GM10847 (cell line): ENCODE results near the gene ATXN7L1.

ENCODE experiments used
- POLR2A ChIP-seq: IDR thresholded peaks from 2 replicates; pipeline ENCODE4 v1.6.1; 2011; ENCODE audit not compliant: insufficient read length; ENCODE audit errors: extremely low read depth

Gene ATXN7L1

DNA sequence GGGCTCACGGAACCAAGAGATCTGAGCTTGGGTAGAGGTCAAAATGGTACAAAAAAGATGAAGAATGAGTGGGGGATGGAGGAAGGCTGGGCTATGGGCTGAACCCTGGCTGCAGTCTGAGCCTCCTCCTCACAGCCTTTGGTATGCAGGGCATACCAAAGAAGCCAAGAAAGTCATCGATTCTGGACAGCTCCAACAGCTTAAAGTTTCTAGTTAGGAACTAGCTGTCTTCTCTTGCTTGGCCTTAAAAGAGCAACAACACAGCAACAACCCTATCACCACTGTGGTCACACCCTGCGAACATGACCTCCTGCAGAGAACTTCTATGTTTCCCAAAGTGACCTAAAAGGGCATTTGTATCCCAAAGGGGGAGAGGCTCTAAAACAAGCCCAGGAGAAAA is 169.0 kb downstream of the ATXN7L1 start:
- no peak for TF ChIP-seq POLR2A

DNA sequence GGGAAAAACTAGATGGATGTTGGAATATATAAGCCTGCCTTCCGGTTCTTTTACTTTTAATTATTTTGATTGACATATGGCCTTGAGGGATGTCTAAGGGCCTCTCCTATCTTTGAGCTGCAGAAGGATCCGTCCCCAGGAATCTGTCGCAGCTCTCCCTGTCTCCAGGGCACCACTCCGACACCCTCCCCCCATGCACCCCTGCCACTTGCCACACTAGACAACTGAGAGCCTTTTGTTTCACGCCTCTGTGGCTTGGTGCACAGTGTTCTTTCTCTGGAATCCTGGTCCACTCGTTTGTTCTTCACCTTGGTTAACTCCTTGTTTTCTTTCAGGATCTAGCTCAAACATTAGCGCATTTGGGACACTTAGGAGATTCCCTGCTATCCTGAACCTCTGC is 171.0 kb downstream of the ATXN7L1 start:
- TF ChIP-seq POLR2A, result no peak

DNA sequence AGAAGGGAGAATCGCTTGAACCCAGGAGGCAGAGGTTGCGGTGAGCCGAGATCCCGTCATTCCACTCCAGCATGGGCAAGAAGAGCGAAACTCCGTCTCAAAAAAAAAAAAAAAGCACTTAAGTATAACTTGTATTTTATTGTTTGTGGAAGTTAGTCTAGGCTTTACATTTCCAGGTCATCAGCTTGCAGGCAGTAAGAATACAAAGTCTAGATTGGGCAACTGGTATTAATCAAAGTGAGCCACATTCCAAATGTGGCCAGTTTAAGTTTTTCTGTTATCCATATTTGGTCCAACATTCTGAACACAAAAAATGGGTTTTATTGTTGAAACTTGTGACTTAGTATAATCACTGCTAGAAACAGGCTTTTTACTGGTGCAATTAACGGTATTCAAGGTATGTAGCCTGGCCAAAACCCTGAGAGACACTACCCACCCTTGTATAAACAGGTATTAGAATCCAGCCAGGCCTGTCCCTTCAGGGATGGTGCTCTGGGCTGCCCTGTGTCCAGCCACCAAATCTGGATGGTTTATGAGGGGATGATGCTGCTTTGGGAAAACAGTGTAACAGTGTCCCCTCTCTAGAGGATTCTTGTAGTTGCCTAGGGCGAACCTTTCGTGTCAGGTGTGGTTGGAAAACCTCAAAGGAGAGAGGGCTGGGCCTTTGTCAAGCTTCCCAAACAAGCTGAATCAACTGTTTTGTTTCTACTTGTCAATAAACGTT is 173.0 kb downstream of the ATXN7L1 start:
- no peak for TF ChIP-seq POLR2A

DNA sequence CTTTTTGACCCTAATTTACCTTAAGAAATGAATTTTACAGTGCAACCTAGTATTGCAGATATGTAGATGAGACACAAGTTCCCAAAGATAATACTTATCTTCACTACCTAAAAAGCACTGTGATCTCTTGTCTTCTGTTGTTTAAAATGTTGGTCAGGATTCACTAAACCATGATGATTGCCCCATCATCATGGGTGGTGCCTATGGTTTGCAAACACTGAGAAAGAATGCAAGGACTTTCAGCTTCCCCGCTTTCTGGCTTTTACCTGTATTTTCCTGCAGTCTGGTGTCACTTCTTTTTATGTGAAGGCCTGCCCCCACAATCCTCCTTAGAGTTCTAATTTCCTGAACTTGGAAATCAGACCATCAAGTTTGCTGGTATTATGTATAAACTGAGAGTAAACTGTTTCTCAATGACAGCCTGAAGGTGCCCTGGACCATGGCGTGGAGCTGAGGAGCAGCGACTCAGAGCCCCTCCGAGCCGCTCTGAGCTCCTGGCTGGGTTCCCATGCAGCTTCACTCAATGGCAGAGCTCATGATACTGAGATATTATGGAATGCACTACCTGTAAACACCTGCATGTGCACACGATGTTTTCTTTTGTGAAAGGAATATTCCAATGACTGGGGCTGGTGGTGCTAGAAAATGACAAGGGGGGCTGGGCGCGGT is 176.7 kb downstream of the ATXN7L1 start:
- TF ChIP-seq POLR2A, result no peak

DNA sequence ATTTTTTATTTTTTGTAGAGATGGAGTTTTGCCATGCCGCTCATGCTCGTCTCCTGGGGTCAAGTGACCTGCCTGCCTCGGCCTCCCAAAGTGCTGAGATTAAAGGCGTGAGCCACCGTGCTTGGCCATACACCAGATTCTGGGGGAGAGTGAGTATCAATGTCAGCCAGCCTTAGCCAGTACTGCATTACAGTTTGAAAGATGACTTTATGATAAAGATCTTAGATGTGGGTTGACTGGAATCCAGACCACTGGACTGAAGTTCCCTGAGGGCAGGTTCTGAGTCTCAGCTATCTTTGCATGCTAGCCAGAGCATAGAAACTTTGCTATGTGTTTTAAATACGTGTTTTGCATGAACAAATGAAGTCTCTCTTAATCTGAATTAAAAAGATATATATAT is 177.9 kb downstream of the ATXN7L1 start:
- no peak for TF ChIP-seq POLR2A

DNA sequence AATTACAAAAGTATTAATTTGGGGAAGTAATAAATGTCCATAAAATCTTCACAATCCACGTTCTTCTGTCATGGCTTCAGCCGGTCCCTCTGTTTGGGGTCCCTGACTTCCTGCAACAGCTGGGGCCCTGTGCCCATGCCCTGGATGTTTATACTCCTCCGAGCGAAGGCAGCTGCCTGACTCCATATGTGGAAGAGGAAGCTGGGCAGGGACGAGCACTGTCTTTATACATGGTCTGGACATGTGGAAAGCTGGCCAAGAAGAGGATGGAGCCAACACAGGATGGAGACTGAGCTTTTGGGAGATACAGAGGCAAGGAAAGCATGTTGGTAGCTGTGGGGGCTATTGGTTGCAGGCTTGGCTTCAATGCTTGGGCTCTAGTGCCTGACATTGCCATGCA is 178.6 kb downstream of the ATXN7L1 start:
- TF ChIP-seq POLR2A, result no peak

DNA sequence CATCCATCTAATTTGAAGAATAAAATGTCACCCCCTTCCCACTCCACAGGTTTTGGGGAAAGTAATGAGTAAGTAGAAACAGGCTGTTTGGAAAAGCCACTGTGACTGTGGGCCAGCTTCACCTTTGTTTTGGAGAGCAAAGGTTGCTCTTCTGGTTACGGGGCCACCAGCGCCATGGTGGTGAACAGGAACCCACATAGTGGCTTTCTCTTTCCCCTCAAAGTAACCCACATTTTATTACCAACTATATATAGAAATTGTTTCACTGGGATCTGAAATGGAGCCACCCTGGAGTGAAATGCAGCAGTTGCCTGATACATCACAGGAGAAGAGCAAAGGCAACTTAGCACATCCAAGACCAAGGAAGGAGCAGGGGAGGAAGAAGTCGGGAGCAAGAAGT is 182.8 kb downstream of the ATXN7L1 start:
- no peak for TF ChIP-seq POLR2A

DNA sequence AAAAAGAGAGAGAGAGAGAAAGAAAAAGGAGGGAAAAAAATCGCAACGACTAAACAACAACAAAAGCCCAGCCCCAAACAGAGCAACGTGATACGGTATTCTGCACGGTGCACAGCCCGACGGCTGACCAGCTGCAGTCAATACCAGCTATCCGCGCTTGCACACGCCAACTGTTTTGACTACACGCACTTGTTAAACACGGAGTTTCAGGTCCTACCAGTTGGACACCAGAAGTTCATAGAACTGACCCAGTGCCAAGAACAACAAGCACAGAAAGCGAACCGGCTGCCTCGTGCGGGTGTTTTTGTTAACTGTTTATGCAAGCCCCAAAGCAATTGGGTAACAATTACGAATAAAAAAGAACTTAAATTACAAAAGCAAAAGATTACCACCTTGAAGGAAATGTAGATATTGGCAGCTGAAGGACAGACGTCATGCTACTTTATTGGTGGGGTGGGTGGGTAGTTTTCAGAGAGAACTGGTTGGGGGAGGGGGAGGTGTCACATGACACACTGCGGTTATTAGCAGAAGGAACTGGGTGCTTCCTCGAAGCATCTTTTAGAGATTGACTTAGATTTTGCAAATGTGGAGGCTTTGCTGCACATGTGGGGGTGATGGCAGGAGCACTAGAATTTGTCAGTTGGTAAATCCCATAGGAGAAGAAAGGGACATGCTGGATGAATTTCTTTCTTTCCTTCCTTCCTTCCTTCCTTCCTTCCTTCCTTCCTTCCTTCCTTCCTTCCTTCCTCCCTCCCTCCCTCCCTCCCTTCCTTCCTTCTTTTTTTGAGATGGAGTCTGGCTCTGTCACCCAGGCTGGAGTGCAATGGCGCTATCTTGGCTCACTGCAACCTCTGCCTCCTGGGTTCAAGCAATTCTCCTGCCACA is 184.5 kb downstream of the ATXN7L1 start:
- TF ChIP-seq POLR2A, result no peak

DNA sequence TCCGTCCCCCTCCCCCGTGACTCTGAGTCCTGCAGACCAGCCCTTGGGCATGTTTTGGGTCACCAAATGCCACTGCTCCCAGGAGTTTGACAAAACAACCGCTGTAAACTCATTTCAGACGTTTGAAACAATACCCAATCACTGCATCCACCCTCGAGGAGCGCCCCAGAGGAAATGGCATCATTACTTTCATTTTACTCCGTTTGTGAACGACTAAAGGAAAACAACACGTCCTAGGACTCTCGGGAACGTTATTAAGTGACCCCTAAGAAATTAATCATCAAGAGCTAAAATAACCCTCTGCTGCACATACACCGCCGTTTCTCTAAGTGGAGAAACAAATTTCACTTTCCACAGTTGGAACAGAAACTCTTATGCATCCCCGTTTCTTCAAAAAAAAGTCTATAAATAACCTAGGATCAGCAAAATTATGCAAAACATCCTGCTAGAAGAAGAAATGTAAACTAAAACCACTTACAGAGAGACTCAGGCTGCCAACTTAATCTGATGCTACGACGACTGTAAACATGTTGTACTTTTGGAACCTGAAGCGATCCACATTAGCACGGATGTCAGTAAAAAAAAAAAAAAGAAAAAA is 185.2 kb downstream of the ATXN7L1 start:
- TF ChIP-seq POLR2A, result no peak

DNA sequence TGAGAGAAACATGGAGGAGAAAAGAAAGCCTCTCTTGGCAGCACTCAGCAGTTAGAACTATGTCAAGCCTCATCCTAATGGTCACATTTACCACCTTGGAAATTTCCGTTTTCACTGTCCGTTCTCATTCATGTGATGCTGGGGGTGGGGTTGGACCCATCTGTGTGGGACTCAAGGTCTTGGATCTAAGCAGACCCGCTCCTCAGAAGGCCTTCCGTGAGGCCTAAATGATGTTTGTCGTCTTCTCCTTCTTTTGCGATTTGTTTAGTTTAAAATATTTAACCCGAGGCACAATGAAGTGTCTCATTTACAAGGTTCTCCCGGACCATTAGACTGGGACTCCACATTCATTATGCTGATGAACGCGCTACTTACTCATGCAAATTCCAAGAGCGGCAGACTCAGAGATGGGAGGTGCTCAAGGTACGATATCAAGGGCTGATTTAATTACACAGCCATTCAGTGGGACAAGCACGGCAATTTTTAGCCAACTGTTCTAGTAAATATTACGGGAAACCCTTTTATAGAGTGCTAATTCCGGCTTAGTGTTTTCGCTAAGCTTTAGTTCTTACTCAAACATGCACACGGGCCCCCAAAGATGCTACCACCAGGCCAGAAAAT is 186.0 kb downstream of the ATXN7L1 start:
- no peak for TF ChIP-seq POLR2A

DNA sequence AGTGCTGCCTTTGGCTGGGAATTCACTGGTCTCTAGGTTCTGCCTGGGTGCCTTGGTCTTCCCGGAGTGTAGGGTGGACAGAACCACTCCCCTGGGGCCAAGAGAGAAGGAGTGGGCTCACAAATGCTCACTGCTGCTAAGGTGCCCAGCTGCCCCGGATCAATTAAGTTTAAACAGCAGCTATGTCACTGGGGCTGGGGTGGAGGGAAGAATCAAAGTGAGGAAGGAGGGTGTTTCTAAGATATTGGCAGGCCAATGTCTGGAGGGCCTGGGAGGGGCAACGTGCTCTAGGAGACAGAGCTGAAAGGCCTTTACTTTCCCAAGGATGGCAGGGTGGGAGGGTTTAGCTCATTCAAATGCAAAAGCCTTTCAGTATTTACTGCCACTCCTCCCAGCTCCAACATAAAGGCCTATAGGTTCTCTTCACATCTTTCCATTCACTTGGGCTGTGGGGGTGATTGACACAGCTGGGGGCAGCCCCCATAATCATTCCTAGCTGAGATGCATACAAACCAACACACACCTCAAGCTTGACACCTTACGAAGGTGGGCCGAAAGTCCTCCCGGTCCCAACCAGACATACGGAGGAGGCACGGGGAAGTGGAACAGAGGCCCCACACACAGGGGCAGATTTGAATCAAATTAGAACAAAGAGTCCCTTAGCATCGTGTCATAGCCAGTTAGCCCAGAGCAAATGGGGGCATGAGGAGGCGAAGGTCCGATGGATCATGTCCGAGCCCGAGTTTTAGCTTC is 187.2 kb downstream of the ATXN7L1 start:
- no peak for TF ChIP-seq POLR2A

DNA sequence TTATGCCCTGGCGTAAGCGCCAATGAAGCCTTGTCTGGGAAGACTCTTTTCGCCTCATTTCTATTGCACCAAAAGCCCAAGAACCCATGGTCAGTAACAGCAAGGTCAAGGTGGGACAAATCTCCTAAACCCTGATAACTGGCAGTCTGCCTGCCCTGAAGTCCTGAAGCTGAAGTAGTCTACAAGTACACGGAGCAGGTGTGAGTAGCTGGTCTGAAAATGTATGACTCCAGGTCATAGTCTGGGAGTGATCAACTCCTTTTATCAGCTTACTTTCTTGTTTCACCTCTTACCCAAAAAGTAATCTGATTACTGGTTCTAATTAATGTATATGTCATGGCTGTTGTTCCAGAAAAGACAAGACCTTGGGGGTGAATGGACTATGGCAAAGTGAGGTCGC is 187.8 kb downstream of the ATXN7L1 start:
- no peak for TF ChIP-seq POLR2A

DNA sequence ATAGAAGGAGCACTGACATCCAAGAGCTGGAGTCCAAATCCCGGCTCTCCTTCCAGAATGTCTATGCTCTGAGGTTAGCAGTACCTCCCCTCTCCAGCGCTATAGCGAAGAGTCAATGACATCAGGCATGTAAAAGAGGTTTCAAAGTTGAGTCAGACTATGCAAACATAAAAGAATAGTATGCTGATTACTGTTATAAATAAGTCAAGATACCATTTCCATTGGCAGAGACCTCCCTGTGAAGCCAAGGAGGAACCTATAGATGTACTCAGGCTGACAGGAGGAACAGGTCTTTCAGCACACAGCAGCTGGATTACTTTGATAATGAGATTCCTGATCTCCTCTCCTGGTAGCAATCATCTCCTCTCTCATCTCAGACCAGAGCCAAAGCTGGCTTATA is 191.2 kb downstream of the ATXN7L1 start:
- TF ChIP-seq POLR2A, result no peak

DNA sequence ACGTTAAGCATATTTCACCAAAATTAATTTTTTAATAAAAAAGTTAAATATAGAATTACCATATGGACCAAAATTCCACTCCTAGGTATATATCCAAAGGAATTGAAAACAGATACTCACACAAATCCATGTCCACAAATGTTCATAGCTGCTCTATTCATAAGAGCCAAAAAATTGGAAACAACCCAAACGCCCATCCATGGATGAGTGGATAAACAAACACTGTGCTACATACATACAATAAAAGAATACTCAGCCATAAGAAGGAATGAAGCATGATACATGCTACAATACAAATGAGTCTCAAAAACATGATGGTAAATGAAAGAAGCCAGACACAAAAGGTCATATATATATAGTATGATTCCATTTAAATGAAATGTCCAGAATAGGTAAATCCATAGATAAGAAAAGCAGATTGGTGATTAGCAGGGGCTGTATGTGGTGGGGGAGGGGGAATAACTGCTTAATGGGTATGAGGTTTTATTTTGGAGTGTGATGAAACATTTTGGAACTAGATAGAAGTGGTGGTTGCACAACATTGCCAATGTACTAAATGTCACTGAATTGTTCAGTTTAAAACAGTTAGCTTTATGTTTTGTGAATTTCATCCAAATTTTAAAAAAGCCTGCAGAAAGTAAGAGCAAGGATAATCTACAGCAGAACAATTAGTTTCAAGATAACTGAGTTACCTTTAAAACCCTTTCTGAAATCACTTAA is 193.9 kb downstream of the ATXN7L1 start:
- no peak for TF ChIP-seq POLR2A

DNA sequence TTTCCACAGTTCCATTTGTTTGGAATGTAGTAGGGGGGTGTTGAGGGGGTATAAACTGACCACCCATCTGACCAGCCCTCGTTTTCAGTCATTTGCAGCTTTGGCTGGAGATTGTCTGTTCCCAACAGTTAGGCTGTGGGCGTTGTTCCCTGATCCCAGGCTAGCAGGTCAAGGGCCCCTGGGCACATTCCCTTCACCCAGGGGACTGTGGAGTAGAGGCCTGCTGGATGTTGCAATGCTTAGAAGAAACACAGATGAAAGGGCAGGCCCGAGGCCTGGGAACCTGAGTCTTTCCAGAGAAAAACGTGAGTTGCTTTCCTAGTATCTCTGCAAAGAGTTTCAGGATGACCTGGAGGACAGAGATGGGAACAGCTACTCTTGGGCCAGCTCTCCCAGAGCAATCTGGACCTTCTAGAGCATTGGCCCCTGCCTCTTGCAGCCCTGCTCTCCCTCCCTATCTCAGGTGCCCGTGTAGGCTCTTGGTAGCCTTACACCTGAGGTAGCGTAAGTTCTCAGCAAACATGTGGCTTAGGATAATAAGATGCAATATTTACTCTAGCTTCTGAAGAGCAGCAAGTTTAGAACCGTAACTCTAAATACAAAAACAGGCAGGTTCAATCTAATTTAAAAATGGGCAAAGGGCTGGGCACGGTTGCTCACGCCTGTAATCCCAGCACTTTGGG is 195.8 kb downstream of the ATXN7L1 start:
- no peak for TF ChIP-seq POLR2A
